ENCODE measurements around the gene ZNF195.

The ZNF195 gene

DNA sequence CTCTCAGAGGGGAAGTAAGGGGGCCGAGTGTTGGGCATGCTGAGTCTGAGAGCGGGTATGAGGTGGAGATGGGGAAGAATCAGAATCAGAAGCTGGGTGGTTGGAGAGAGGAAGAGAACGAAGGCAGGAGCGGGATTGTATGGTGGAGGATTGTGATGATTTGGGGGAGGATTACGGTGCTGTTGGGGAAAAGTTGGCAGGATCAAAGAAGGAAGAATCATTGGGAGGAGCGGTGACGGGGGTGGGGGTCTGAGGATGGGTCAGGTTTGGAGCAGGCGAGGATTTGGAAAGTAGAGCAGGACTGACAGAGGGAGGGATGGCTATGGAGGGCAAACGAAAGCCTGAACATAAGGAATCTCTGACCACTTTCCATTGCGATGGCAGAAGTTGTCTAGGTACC lies 22.1 kb downstream of the ZNF195 start:
- Histone ChIP-seq H3K27ac (ENCODE audit: extremely low read depth, low read depth, low read length) (no peak overlapping the region), H3K36me3 (ENCODE audit: control insufficient read depth in 2 of 2, insufficient read depth in 1 of 2, low read length in 2 of 2) (peaks cover 6 to 33% of the 10 kb centered on the region in 2 experiments), H3K4me1 (ENCODE audit: control insufficient read depth, insufficient read depth, low read length) (no peaks in the 10 kb centered on the region), H3K9me3 (ENCODE audit: control insufficient read depth, insufficient read depth, low read depth, low read length) (no peaks in the 10 kb centered on the region), H3K4me3 (ENCODE audit: low read depth, low read length) (no peak overlapping the region)
- ChIA-PET CTCF (interaction anchor here (0.7 to 2.7 kb wide), 2 partner anchors 16 to 61 kb away, joined by 3 to 18 read pairs; no protein-coding TSS in a partner anchor), POLR2A (no interaction called here)
- TF ChIP-seq FEZF1 (tag by site-specific recombination; IDR thresholded peaks at IDR 0.05) (no peak), ZNF121 (tag by site-specific recombination; IDR thresholded peaks at IDR 0.05) (no peak), YY2 (tag by site-specific recombination; IDR thresholded peaks at IDR 0.05) (no peak), ZNF596 (tag by site-specific recombination; IDR thresholded peaks at IDR 0.05) (no peak), ZNF302 (tag by site-specific recombination; IDR thresholded peaks at IDR 0.05; ENCODE audit: low read depth) (no peak), ZNF544 (tag by site-specific recombination; IDR thresholded peaks at IDR 0.05) (no peak), SP2 (tag by site-specific recombination; IDR thresholded peaks at IDR 0.05) (no peak), ZNF654 (tag by site-specific recombination; IDR thresholded peaks at IDR 0.05; ENCODE audit: low read depth) (no peak), ZNF174 (tag by site-specific recombination; IDR thresholded peaks at IDR 0.05) (no peak), ZNF549 (tag by site-specific recombination; IDR thresholded peaks at IDR 0.05) (no peak), ZNF266 (tag by site-specific recombination; IDR thresholded peaks at IDR 0.05; ENCODE audit: low read depth) (no peak), SALL2 (tag by site-specific recombination; IDR thresholded peaks at IDR 0.05; ENCODE audit: borderline replicate concordance) (no peak), ZNF223 (tag by site-specific recombination; IDR thresholded peaks at IDR 0.05) (no peak), ZSCAN5A (tag by site-specific recombination; IDR thresholded peaks at IDR 0.05) (no peak)

GRCh38 chr11:3353066-3353465 lies 25.9 kb downstream of the ZNF195 start:
- ChIA-PET POLR2A (interaction anchor here (1.0 kb wide), 1 partner anchor 26 kb away, joined by 3 read pairs; the partner anchor contains the start of gene ZNF195), CTCF (interaction anchor here (0.7 kb wide), 1 partner anchor 194 kb away, joined by 3 read pairs; no protein-coding TSS in a partner anchor)
- TF ChIP-seq SP2 (tag by site-specific recombination; IDR thresholded peaks at IDR 0.05) (no peak), SCRT2 (tag by site-specific recombination; IDR thresholded peaks at IDR 0.05) (no peak), AEBP2 (tag by site-specific recombination; IDR thresholded peaks at IDR 0.05; ENCODE audit: borderline replicate concordance) (no peak), ZNF10 (tag by site-specific recombination; IDR thresholded peaks at IDR 0.05) (no peak), ZNF24 (tag by site-specific recombination; IDR thresholded peaks at IDR 0.05) (no peak), ZNF660 (tag by site-specific recombination; IDR thresholded peaks at IDR 0.05) (no peak), PRDM10 (tag by site-specific recombination; IDR thresholded peaks at IDR 0.05) (no peak), ZNF133 (tag by site-specific recombination; IDR thresholded peaks at IDR 0.05) (no peak), ZNF16 (tag by site-specific recombination; IDR thresholded peaks at IDR 0.05; ENCODE audit: low read depth) (no peak)
- Histone ChIP-seq H3K9me3 (ENCODE audit: control insufficient read depth, insufficient read depth, low read depth, low read length) (no peaks in the 10 kb centered on the region), H3K36me3 (ENCODE audit: control insufficient read depth in 2 of 2, insufficient read depth in 1 of 2, low read length in 2 of 2) (no peaks in the 10 kb centered on the region), H3K4me1 (ENCODE audit: control insufficient read depth, insufficient read depth, low read length) (no peaks in the 10 kb centered on the region), H3K27ac (ENCODE audit: extremely low read depth, low read depth, low read length) (no peak overlapping the region), H3K4me3 (ENCODE audit: low read depth, low read length) (no peak overlapping the region)
